ENCODE results near the gene FARP2.

DNA sequence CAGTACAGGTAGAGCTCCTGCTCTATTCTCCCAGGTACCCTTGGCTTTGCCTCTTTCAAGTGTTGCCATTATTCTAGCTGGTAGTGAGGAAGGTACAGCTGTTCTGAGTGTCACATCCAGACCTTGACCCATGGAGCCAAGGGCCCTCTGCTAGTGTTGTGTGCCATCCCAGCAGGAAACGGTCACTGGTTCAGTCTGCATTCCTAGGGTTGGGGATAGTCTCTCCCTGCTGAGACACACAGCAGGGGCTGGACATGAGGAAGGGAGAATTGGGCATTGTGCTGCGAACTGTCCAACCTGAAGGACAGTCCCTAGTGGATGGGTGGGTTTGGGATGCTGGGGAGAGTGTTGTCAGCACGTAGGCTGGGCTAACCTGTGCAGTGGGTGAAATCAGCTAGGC, 59.1 kb downstream of the FARP2 start:
- TF ChIP-seq, protein P1, sequence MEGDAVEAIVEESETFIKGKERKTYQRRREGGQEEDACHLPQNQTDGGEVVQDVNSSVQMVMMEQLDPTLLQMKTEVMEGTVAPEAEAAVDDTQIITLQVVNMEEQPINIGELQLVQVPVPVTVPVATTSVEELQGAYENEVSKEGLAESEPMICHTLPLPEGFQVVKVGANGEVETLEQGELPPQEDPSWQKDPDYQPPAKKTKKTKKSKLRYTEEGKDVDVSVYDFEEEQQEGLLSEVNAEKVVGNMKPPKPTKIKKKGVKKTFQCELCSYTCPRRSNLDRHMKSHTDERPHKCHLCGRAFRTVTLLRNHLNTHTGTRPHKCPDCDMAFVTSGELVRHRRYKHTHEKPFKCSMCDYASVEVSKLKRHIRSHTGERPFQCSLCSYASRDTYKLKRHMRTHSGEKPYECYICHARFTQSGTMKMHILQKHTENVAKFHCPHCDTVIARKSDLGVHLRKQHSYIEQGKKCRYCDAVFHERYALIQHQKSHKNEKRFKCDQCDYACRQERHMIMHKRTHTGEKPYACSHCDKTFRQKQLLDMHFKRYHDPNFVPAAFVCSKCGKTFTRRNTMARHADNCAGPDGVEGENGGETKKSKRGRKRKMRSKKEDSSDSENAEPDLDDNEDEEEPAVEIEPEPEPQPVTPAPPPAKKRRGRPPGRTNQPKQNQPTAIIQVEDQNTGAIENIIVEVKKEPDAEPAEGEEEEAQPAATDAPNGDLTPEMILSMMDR (IDR thresholded peaks at IDR 0.05) = no peak
- no peak for TF ChIP-seq POLR2A (IDR thresholded peaks at IDR 0.05)
